K562 (cell line): ENCODE results near the gene FREM1. TPM values are rescaled to one million over a fixed set of nuclear protein-coding genes. Genes with fewer than 3 reads are reported as not detected.

ENCODE experiments used
- ATAC-seq: fragments of 200-7000 bp; cut with Tn5 transposase; 3 replicates; pipeline ENCODE4 v1.9.1; 2020; ENCODE audit warnings: moderate library complexity
- BruUV-seq: library from RNA; stranded (reverse); fragments of 400-500 nt; replicated peaks from 2 replicates; lab custom pipeline; 2021; lab: Mats Ljungman, UMichigan
- CTCF ChIA-PET: fragments of 300-600 bp; formaldehyde crosslinking; extraction: SDS; loops from one replicate; lab custom pipeline; 2021; ENCODE audit warnings: low intra/inter-chr PET ratio; lab: Yijun Ruan, JAX
- POLR2A ChIA-PET: fragments of 300-600, 350-650 bp; sonication (Branson Sonifier 250); formaldehyde crosslinking; extraction: SDS; loops from one replicate; lab custom pipeline; 2021; ENCODE audit warnings: antibody characterized with exemption, inconsistent platforms; lab: Yijun Ruan, JAX
- DNase-seq, 4 experiments: peaks; one replicate each; pipeline versions ENCODE4 v3.0.0 to v3.0.0-alpha.2; 2011 to 2018; ENCODE audit warnings: low spot score in 3 of 4, mixed read lengths in 3 of 4; ENCODE audit errors: extremely low read depth in 1 of 4
- FAIRE-seq: peaks from 2 replicates; lab custom pipeline; 2011; peaks lifted over from hg19 to GRCh38; lab: Jason Lieb, UNC
- H2AFZ ChIP-seq: 2 replicates; pipeline ENCODE4 v1.6.0; 2011; ENCODE audit warnings: low read depth, low read length, control low read depth, inconsistent platforms
- H3K27ac ChIP-seq: fragments of 200-600 bp; 3 replicates; pipeline ENCODE4 v1.8.0; 2011; ENCODE audit warnings: low read depth, mild to moderate bottlenecking, control low read depth, inconsistent platforms, low read length, moderate library complexity, mixed read lengths; ENCODE audit errors: extremely low read depth
- H3K27me3 ChIP-seq, 2 experiments: fragments of 300-600 bp in 1 of 2; 2 replicates in 1 of 2; 3 replicates in 1 of 2; pipeline versions ENCODE4 v1.6.0 to v1.8.0; 2011; ENCODE audit warnings: inconsistent platforms in 2 of 2, low read length in 2 of 2, mild to moderate bottlenecking in 1 of 2, mixed read lengths in 1 of 2, moderate library complexity in 1 of 2; ENCODE audit not compliant: control insufficient read depth in 2 of 2, insufficient read depth in 2 of 2
- H3K36me3 ChIP-seq: fragments of 300-600 bp; 3 replicates; pipeline ENCODE4 v1.8.0; 2011; ENCODE audit warnings: mild to moderate bottlenecking, low read length, inconsistent platforms; ENCODE audit not compliant: control insufficient read depth, insufficient read depth
- H3K4me1 ChIP-seq, 2 experiments: fragments of 200-600 bp in 1 of 2; replicated peaks in 1 of 2; 2 replicates in 1 of 2; 3 replicates in 1 of 2; pipeline versions ENCODE4 v1.5.1 to v1.8.0; 2011; ENCODE audit warnings: inconsistent platforms in 2 of 2, low read length in 2 of 2, mild to moderate bottlenecking in 1 of 2, mixed read lengths in 1 of 2, moderate library complexity in 1 of 2; ENCODE audit not compliant: control insufficient read depth in 2 of 2, insufficient read depth in 2 of 2
- H3K4me2 ChIP-seq: 2 replicates; pipeline ENCODE4 v1.6.1; 2011; ENCODE audit warnings: low read length, control low read depth, inconsistent platforms, mixed read lengths; ENCODE audit not compliant: insufficient read depth
- H3K4me3 ChIP-seq: fragments of 200-600 bp; sonication (generic), shearing (Covaris generic); 2 replicates; pipeline ENCODE4 v1.5.1; 2016; ENCODE audit warnings: control low read depth, inconsistent platforms
- H3K79me2 ChIP-seq: fragments of 200-600 bp; 3 replicates; pipeline ENCODE4 v1.8.0; 2011; ENCODE audit warnings: low read length, inconsistent platforms; ENCODE audit not compliant: control insufficient read depth, insufficient read depth
- H3K9ac ChIP-seq, 2 experiments: 2 replicates each; pipeline versions ENCODE4 v1.6.0 to v1.6.1; 2011; ENCODE audit warnings: low read depth in 2 of 2, low read length in 2 of 2, control low read depth in 1 of 2, inconsistent platforms in 1 of 2, mild to moderate bottlenecking in 1 of 2, mixed read lengths in 1 of 2; ENCODE audit not compliant: insufficient read depth in 1 of 2
- H3K9me1 ChIP-seq: one replicate; pipeline ENCODE4 v1.6.0; 2011; ENCODE audit warnings: inconsistent platforms, mild to moderate bottlenecking, low read length, moderate library complexity; ENCODE audit not compliant: control insufficient read depth, insufficient read depth
- H3K9me3 ChIP-seq: replicated peaks from 2 replicates; pipeline ENCODE4 v1.5.1; 2011; ENCODE audit warnings: low read depth, low read length, inconsistent platforms; ENCODE audit not compliant: control insufficient read depth, insufficient read depth
- H4K20me1 ChIP-seq: replicated peaks from 2 replicates; pipeline ENCODE4 v1.6.1; 2011; ENCODE audit warnings: low read length, inconsistent platforms, mixed read lengths; ENCODE audit not compliant: control insufficient read depth, insufficient read depth
- CCNT2 ChIP-seq: IDR thresholded peaks from 2 replicates; pipeline ENCODE4 v1.6.1; 2011; ENCODE audit warnings: borderline replicate concordance, low read depth, mild to moderate bottlenecking, moderate library complexity, mixed read lengths, low read length; ENCODE audit not compliant: insufficient read length; ENCODE audit errors: extremely low read depth
- FUS ChIP-seq: fragments of 200-400 bp; formaldehyde crosslinking; optimal IDR thresholded peaks from 2 replicates; pipeline ENCODE3; 2017; ENCODE audit warnings: low read depth, low read length
- NCOA1 ChIP-seq: fragments of 450-650 bp; IDR thresholded peaks from 2 replicates; pipeline ENCODE4 v1.6.1; 2016; ENCODE audit warnings: low read depth
- NCOA6 ChIP-seq: fragments of 450-650 bp; IDR thresholded peaks from 2 replicates; pipeline ENCODE4 v1.6.1; 2017; ENCODE audit warnings: mild to moderate bottlenecking
- NFE2 ChIP-seq: IDR thresholded peaks from 2 replicates; pipeline ENCODE4 v1.6.1; 2014; ENCODE audit warnings: antibody characterized with exemption, low read depth
- NR0B1 ChIP-seq: fragments of 450-650 bp; IDR thresholded peaks from one replicate; pipeline ENCODE4 v1.6.1; 2018; ENCODE audit warnings: mild to moderate bottlenecking, moderate library complexity; ENCODE audit not compliant: partially characterized antibody
- NRF1 ChIP-seq, 2 experiments: fragments of 450-650 bp; IDR thresholded peaks in 1 of 2; conservative IDR thresholded peaks in 1 of 2; 2 replicates each; pipeline ENCODE4 v1.6.1; 2014; ENCODE audit warnings: mild to moderate bottlenecking in 2 of 2
- RB1 ChIP-seq: fragments of 450-650 bp; IDR thresholded peaks from 2 replicates; pipeline ENCODE4 v1.6.1; 2017; ENCODE audit warnings: low read depth, mild to moderate bottlenecking
- RBBP5 ChIP-seq: fragments of 200-600 bp; sonication (generic); IDR thresholded peaks from 2 replicates; pipeline ENCODE4 v1.6.1; 2012; ENCODE audit warnings: borderline replicate concordance, mild to moderate bottlenecking, low read length, control low read depth, inconsistent platforms; ENCODE audit not compliant: insufficient read depth, poor library complexity, severe bottlenecking
- SOX6 ChIP-seq: fragments of 450-650 bp; IDR thresholded peaks from 2 replicates; pipeline ENCODE4 v1.6.1; 2014; ENCODE audit warnings: mild to moderate bottlenecking
- SRSF9 ChIP-seq: fragments of 200-400 bp; formaldehyde crosslinking; IDR thresholded peaks from 2 replicates; pipeline ENCODE4 v1.6.1; 2017; ENCODE audit warnings: low read depth, low read length, borderline replicate concordance
- ZNF589 ChIP-seq: fragments of 200-800 bp; sonication (Bioruptor generic); IDR thresholded peaks from 2 replicates; pipeline ENCODE4 v1.6.1; 2016; ENCODE audit warnings: low read depth, missing genetic modification characterization, missing compliant biosample characterization
- ZNF76 ChIP-seq: fragments of 250-450 bp; sonication (Bioruptor Pico); IDR thresholded peaks from 2 replicates; pipeline ENCODE4 v1.4.0; 2020; ENCODE audit warnings: mild to moderate bottlenecking, moderate library complexity, borderline replicate concordance
- WGBS: fragments of 100-300 bp; shearing (Covaris generic); methylation state at CpG from one replicate; pipeline ENCODE4 v1.1.6; 2016; ENCODE audit warnings: low coverage, mixed read lengths; ENCODE audit not compliant: insufficient coverage; ENCODE audit errors: missing lambda C conversion rate; 5-methylcytosine and 5-hydroxymethylcytosine counted together
- in situ Hi-C: fragments of 300-500 bp; cut with MboI; formaldehyde crosslinking; loops from 4 replicates; pipeline ENCODE4 v1.15.0; 2018; ENCODE audit warnings: inconsistent platforms, mixed read lengths
- intact Hi-C: fragments of 100-400 bp; cut with micrococcal nuclease; formaldehyde crosslinking; loops from 2 replicates; pipeline ENCODE4 v1.14.2; 2022
- polyA plus RNA-seq, 8 experiments: library from polyadenylated mRNA; depleted of rRNA in 4 of 8; stranded (reverse) in 5 of 8; unstranded in 3 of 8; fragments of >200 nt; fragmentation: Nextera tagmentation in 2 of 8; fragmentation: Illumina TruSeq in 1 of 8; extraction: Ambion mirVana in 2 of 8; extraction: Trizol in 1 of 8; gene quantifications; 2 replicates each; pipeline versions ENCODE4 v1.2.1 to v1.2.3, GENCODE V29; 2011 to 2014; ENCODE audit warnings: inconsistent platforms in 1 of 8, missing spikeins in 1 of 8
- total RNA-seq, 7 experiments: library from RNA; depleted of rRNA in 6 of 7; stranded (reverse); fragments of >200 nt in 6 of 7; fragmentation: Illumina TruSeq in 2 of 7; extraction: Trizol in 2 of 7; gene quantifications; 2 replicates each; pipeline versions ENCODE4 v1.2.1 to v1.2.3, GENCODE V29; 2011 to 2021; ENCODE audit warnings: low replicate concordance in 1 of 7
- TF ChIP-seq, protein P1 (sequence below): fragments of 250-450 bp; sonication (Bioruptor Pico); IDR thresholded peaks from 2 replicates; pipeline ENCODE4 v1.8.0; 2022; ENCODE audit warnings: moderate library complexity, mild to moderate bottlenecking, inconsistent platforms
- TF ChIP-seq, protein P2 (sequence below): fragments of 450-650 bp; IDR thresholded peaks from 2 replicates; pipeline ENCODE4 v1.6.1; 2016; ENCODE audit warnings: borderline replicate concordance
- TF ChIP-seq, protein P3 (sequence below): fragments of 200-800 bp; sonication (Bioruptor generic); IDR thresholded peaks from 2 replicates; pipeline ENCODE4 v1.6.1; 2017; ENCODE audit warnings: missing genetic modification characterization, missing compliant biosample characterization

Gene FREM1
- total and polyA plus RNA-seq, 9 of the 15 experiments (the other 6 are each of a cell fraction or from before 2014, with no cell fraction given) = 0.03 to 0.24 (median 0.13) TPM; not detected in 2

GRCh38 chr9:14887149-14887548, 23.1 kb downstream of the FREM1 start:
- no peaks in the 10 kb centered on the region for H4K20me1 ChIP-seq
- no peak overlapping the region for H3K27ac ChIP-seq
- H3K4me2 ChIP-seq = no peak overlapping the region
- H3K36me3 ChIP-seq = no peaks in the 10 kb centered on the region
- CTCF ChIA-PET = no interaction called here
- TF ChIP-seq CCNT2 (no peak), RB1 (no peak), NFE2 (no peak), ZNF76 (CRISPR knock-in tag) (no peak), NCOA6 (no peak), FUS (no peak), NR0B1 (no peak), ZNF589 (no peak), SRSF9 (no peak), NCOA1 (no peak), RBBP5 (no peak), NRF1 (conservative IDR thresholded peaks at IDR 0.05 in 1 of 2, IDR thresholded peaks at IDR 0.05 in 1 of 2) (no peak), SOX6 (no peak)
- TF ChIP-seq, protein P1, sequence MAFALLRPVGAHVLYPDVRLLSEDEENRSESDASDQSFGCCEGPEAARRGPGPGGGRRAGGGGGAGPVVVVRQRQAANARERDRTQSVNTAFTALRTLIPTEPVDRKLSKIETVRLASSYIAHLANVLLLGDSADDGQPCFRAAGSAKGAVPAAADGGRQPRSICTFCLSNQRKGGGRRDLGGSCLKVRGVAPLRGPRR (CRISPR knock-in tag) = no peak
- TF ChIP-seq, protein P2, sequence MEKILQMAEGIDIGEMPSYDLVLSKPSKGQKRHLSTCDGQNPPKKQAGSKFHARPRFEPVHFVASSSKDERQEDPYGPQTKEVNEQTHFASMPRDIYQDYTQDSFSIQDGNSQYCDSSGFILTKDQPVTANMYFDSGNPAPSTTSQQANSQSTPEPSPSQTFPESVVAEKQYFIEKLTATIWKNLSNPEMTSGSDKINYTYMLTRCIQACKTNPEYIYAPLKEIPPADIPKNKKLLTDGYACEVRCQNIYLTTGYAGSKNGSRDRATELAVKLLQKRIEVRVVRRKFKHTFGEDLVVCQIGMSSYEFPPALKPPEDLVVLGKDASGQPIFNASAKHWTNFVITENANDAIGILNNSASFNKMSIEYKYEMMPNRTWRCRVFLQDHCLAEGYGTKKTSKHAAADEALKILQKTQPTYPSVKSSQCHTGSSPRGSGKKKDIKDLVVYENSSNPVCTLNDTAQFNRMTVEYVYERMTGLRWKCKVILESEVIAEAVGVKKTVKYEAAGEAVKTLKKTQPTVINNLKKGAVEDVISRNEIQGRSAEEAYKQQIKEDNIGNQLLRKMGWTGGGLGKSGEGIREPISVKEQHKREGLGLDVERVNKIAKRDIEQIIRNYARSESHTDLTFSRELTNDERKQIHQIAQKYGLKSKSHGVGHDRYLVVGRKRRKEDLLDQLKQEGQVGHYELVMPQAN = no peak
- TF ChIP-seq, protein P3, sequence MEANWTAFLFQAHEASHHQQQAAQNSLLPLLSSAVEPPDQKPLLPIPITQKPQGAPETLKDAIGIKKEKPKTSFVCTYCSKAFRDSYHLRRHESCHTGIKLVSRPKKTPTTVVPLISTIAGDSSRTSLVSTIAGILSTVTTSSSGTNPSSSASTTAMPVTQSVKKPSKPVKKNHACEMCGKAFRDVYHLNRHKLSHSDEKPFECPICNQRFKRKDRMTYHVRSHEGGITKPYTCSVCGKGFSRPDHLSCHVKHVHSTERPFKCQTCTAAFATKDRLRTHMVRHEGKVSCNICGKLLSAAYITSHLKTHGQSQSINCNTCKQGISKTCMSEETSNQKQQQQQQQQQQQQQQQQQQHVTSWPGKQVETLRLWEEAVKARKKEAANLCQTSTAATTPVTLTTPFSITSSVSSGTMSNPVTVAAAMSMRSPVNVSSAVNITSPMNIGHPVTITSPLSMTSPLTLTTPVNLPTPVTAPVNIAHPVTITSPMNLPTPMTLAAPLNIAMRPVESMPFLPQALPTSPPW (CRISPR knock-in tag) = no peak
- TF ChIP-seq, all 486 proteins: peak for 0
- Histone ChIP-seq H3K4me1 (no peaks in the 10 kb centered on the region), H3K27me3 (no peaks in the 10 kb centered on the region), H3K9me1 (no peaks in the 10 kb centered on the region), H3K79me2 (no peaks in the 10 kb centered on the region), H3K4me3 (no peak overlapping the region), H2AFZ (no peak overlapping the region), H3K9ac (no peak overlapping the region), H3K9me3 (no peaks in the 10 kb centered on the region)
- BruUV-seq = no TSS peak
- in situ Hi-C loops = no loop called here
- DNase-seq (no peak), ATAC-seq (no peak), FAIRE-seq (no peak)
- intact Hi-C loops = no loop called here
- 0% methylated on average over 1 of the region's 4 CpGs for WGBS
- POLR2A ChIA-PET = no interaction called here
